HepG2 (cell line): Measurements from ENCODE around the gene ETS2. TPM values are rescaled to one million over a fixed set of nuclear protein-coding genes. Genes with fewer than 3 reads are reported as not detected.

Experiments used
- AGO2 ChIP-seq: fragments of 200-400 bp; formaldehyde crosslinking; optimal IDR thresholded peaks from 2 replicates; pipeline ENCODE3; 2017; ENCODE audit warnings: mild to moderate bottlenecking, low read depth, low read length, moderate library complexity
- BORCS8-MEF2B ChIP-seq: sonication (generic); formaldehyde crosslinking; IDR thresholded peaks from 2 replicates; pipeline ENCODE4 v1.8.0; 2022; ENCODE audit warnings: mild to moderate bottlenecking, missing genetic modification reagents
- HDAC2 ChIP-seq: sonication (generic); formaldehyde crosslinking; IDR thresholded peaks from 2 replicates; pipeline ENCODE4 v1.4.0; 2020; ENCODE audit warnings: missing genetic modification reagents
- IRF2 ChIP-seq: IDR thresholded peaks from 2 replicates; pipeline ENCODE4 v1.6.1; 2018; ENCODE audit warnings: missing genetic modification reagents, missing compliant biosample characterization
- MXD4 ChIP-seq: IDR thresholded peaks from 2 replicates; pipeline ENCODE4 v1.6.1; 2016; ENCODE audit warnings: mild to moderate bottlenecking, missing biosample characterization, missing genetic modification reagents
- NFRKB ChIP-seq: fragments of 450-650 bp; IDR thresholded peaks from 2 replicates; pipeline ENCODE4 v1.6.1; 2017
- RXRB ChIP-seq: IDR thresholded peaks from 2 replicates; pipeline ENCODE4 v1.6.1; 2016; ENCODE audit warnings: borderline replicate concordance, missing genetic modification reagents, missing compliant biosample characterization
- SAP130 ChIP-seq: IDR thresholded peaks from 2 replicates; pipeline ENCODE4 v1.6.1; 2016; ENCODE audit warnings: low read depth
- SKI ChIP-seq: fragments of 450-650 bp; IDR thresholded peaks from one replicate; pipeline ENCODE4 v1.6.1; 2018; ENCODE audit warnings: mild to moderate bottlenecking; ENCODE audit not compliant: partially characterized antibody
- TEAD3 ChIP-seq: optimal IDR thresholded peaks from 2 replicates; pipeline ENCODE3; 2016; ENCODE audit warnings: borderline replicate concordance
- ZNF430 ChIP-seq: sonication (generic); formaldehyde crosslinking; IDR thresholded peaks from 2 replicates; pipeline ENCODE4 v1.9.0; 2021; ENCODE audit warnings: mild to moderate bottlenecking, missing genetic modification reagents
- ZNF558 ChIP-seq: sonication (generic); formaldehyde crosslinking; IDR thresholded peaks from 2 replicates; pipeline ENCODE4 v1.9.0; 2022; ENCODE audit warnings: mild to moderate bottlenecking, missing genetic modification reagents, borderline replicate concordance
- ZNF713 ChIP-seq: sonication (generic); formaldehyde crosslinking; IDR thresholded peaks from 2 replicates; pipeline ENCODE4 v1.4.0; 2020; ENCODE audit warnings: mild to moderate bottlenecking, missing genetic modification reagents
- ZNF841 ChIP-seq: sonication (generic); formaldehyde crosslinking; IDR thresholded peaks from 2 replicates; pipeline ENCODE4 v1.8.1; 2023; ENCODE audit warnings: missing genetic modification reagents, borderline replicate concordance
- polyA plus RNA-seq, 8 experiments: library from polyadenylated mRNA; depleted of rRNA in 3 of 8; stranded (reverse) in 7 of 8; unstranded in 1 of 8; fragments of >200 nt; fragmentation: Illumina TruSeq in 4 of 8; extraction: Trizol in 4 of 8; gene quantifications; 2 replicates each; pipeline versions ENCODE4 v1.2.1 to v1.2.3, GENCODE V29; 2011 to 2016; ENCODE audit warnings: low read depth in 4 of 8, missing spikeins in 1 of 8, mixed read lengths in 1 of 8; ENCODE audit not compliant: insufficient read depth in 1 of 8
- total RNA-seq, 5 experiments: library from RNA; depleted of rRNA; stranded (reverse); fragments of >200 nt; fragmentation: Illumina TruSeq; extraction: Trizol; gene quantifications; 2 replicates each; pipeline ENCODE4 v1.2.3, GENCODE V29; 2016; ENCODE audit warnings: low read depth in 1 of 5
- TF ChIP-seq, protein P1 (sequence below): sonication (generic); formaldehyde crosslinking; IDR thresholded peaks from 2 replicates; pipeline ENCODE4 v1.4.0; 2020; ENCODE audit warnings: mild to moderate bottlenecking, missing genetic modification reagents, borderline replicate concordance
- TF ChIP-seq, protein P2 (sequence below): sonication (generic); formaldehyde crosslinking; IDR thresholded peaks from 2 replicates; pipeline ENCODE4 v1.5.0; 2020; ENCODE audit warnings: mild to moderate bottlenecking, missing genetic modification reagents, borderline replicate concordance
- TF ChIP-seq, protein P3 (sequence below): sonication (generic); formaldehyde crosslinking; IDR thresholded peaks from 2 replicates; pipeline ENCODE4 v1.5.1; 2020; ENCODE audit warnings: mild to moderate bottlenecking, missing genetic modification reagents, borderline replicate concordance
- TF ChIP-seq, protein P4 (sequence below): sonication (generic); formaldehyde crosslinking; IDR thresholded peaks from 2 replicates; pipeline ENCODE4 v1.5.0; 2020; ENCODE audit warnings: missing genetic modification reagents

The ETS2 gene
- total and polyA plus RNA-seq, 2 of the 13 experiments (the other 11 are each of a cell fraction or from before 2014, with no cell fraction given): 24.6 to 64.4 TPM

DNA sequence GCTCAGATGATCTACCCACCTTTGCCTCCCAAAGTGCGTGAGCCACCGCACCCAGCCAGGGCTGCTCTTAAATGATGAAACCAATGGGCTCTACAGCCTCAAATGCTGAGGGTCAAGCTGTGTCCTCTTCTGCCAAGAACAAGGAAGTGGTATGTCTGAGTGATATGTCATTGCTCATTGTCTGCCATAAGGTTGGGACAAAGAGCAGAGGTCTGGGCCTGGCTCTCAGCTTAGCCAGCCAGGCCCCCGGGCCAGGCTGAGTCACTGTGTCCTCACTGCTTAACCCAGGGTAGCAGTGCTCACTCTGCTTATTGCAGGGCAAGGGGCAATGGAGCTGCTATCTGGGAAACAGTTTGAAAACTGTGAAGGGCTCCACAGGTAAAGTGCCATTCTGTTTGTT lies 8.3 kb upstream of the ETS2 start (continued):
- TF ChIP-seq, protein P1, sequence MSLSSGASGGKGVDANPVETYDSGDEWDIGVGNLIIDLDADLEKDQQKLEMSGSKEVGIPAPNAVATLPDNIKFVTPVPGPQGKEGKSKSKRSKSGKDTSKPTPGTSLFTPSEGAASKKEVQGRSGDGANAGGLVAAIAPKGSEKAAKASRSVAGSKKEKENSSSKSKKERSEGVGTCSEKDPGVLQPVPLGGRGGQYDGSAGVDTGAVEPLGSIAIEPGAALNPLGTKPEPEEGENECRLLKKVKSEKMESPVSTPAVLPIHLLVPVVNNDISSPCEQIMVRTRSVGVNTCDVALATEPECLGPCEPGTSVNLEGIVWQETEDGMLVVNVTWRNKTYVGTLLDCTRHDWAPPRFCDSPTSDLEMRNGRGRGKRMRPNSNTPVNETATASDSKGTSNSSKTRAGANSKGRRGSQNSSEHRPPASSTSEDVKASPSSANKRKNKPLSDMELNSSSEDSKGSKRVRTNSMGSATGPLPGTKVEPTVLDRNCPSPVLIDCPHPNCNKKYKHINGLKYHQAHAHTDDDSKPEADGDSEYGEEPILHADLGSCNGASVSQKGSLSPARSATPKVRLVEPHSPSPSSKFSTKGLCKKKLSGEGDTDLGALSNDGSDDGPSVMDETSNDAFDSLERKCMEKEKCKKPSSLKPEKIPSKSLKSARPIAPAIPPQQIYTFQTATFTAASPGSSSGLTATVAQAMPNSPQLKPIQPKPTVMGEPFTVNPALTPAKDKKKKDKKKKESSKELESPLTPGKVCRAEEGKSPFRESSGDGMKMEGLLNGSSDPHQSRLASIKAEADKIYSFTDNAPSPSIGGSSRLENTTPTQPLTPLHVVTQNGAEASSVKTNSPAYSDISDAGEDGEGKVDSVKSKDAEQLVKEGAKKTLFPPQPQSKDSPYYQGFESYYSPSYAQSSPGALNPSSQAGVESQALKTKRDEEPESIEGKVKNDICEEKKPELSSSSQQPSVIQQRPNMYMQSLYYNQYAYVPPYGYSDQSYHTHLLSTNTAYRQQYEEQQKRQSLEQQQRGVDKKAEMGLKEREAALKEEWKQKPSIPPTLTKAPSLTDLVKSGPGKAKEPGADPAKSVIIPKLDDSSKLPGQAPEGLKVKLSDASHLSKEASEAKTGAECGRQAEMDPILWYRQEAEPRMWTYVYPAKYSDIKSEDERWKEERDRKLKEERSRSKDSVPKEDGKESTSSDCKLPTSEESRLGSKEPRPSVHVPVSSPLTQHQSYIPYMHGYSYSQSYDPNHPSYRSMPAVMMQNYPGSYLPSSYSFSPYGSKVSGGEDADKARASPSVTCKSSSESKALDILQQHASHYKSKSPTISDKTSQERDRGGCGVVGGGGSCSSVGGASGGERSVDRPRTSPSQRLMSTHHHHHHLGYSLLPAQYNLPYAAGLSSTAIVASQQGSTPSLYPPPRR (CRISPR knock-in tag): no peak
- TF ChIP-seq TEAD3 (CRISPR knock-in tag) (peak; percentile 63), SKI (peak; percentile 59), NFRKB (no peak), SAP130 (CRISPR knock-in tag) (peak; percentile 53; the same call in 1 of the 2 replicates), ZNF841 (CRISPR knock-in tag) (no peak), BORCS8-MEF2B (no peak), ZNF558 (CRISPR knock-in tag) (no peak), ZNF430 (no peak), MXD4 (no peak), ZNF713 (CRISPR knock-in tag) (no peak), RXRB (peak; percentile 46; the same call in 1 of the 2 replicates), HDAC2 (CRISPR knock-in tag) (peak; percentile 40; the same call in 1 of the 2 replicates), IRF2 (CRISPR knock-in tag) (0 out of 2 replicates have a peak, but pooled peaks have one; percentile 42), AGO2 (no peak)
- TF ChIP-seq, protein P2, sequence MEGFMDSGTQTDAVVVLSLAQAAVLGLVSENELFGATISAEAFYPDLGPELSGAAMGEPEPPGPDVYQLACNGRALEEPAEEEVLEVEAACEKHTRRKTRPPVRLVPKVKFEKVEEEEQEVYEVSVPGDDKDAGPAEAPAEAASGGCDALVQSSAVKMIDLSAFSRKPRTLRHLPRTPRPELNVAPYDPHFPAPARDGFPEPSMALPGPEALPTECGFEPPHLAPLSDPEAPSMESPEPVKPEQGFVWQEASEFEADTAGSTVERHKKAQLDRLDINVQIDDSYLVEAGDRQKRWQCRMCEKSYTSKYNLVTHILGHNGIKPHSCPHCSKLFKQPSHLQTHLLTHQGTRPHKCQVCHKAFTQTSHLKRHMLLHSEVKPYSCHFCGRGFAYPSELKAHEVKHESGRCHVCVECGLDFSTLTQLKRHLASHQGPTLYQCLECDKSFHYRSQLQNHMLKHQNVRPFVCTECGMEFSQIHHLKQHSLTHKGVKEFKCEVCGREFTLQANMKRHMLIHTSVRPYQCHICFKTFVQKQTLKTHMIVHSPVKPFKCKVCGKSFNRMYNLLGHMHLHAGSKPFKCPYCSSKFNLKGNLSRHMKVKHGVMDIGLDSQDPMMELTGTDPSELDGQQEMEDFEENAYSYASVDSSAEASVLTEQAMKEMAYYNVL (CRISPR knock-in tag): no peak
- TF ChIP-seq, protein P3, sequence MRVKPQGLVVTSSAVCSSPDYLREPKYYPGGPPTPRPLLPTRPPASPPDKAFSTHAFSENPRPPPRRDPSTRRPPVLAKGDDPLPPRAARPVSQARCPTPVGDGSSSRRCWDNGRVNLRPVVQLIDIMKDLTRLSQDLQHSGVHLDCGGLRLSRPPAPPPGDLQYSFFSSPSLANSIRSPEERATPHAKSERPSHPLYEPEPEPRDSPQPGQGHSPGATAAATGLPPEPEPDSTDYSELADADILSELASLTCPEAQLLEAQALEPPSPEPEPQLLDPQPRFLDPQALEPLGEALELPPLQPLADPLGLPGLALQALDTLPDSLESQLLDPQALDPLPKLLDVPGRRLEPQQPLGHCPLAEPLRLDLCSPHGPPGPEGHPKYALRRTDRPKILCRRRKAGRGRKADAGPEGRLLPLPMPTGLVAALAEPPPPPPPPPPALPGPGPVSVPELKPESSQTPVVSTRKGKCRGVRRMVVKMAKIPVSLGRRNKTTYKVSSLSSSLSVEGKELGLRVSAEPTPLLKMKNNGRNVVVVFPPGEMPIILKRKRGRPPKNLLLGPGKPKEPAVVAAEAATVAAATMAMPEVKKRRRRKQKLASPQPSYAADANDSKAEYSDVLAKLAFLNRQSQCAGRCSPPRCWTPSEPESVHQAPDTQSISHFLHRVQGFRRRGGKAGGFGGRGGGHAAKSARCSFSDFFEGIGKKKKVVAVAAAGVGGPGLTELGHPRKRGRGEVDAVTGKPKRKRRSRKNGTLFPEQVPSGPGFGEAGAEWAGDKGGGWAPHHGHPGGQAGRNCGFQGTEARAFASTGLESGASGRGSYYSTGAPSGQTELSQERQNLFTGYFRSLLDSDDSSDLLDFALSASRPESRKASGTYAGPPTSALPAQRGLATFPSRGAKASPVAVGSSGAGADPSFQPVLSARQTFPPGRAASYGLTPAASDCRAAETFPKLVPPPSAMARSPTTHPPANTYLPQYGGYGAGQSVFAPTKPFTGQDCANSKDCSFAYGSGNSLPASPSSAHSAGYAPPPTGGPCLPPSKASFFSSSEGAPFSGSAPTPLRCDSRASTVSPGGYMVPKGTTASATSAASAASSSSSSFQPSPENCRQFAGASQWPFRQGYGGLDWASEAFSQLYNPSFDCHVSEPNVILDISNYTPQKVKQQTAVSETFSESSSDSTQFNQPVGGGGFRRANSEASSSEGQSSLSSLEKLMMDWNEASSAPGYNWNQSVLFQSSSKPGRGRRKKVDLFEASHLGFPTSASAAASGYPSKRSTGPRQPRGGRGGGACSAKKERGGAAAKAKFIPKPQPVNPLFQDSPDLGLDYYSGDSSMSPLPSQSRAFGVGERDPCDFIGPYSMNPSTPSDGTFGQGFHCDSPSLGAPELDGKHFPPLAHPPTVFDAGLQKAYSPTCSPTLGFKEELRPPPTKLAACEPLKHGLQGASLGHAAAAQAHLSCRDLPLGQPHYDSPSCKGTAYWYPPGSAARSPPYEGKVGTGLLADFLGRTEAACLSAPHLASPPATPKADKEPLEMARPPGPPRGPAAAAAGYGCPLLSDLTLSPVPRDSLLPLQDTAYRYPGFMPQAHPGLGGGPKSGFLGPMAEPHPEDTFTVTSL (CRISPR knock-in tag): 0 out of 2 replicates have a peak, but pooled peaks have one; percentile 4
- TF ChIP-seq, protein P4, sequence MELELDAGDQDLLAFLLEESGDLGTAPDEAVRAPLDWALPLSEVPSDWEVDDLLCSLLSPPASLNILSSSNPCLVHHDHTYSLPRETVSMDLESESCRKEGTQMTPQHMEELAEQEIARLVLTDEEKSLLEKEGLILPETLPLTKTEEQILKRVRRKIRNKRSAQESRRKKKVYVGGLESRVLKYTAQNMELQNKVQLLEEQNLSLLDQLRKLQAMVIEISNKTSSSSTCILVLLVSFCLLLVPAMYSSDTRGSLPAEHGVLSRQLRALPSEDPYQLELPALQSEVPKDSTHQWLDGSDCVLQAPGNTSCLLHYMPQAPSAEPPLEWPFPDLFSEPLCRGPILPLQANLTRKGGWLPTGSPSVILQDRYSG (CRISPR knock-in tag): no peak
